CD8-positive, alpha-beta memory T cell (primary cell): ENCODE measurements around the gene SLC27A2. TPM values are rescaled to one million over a fixed set of nuclear protein-coding genes. Genes with fewer than 3 reads are reported as not detected.
A peak's percentile ranks its signal among the peaks of the same experiment; 100 is the strongest.

Experiments used
- CTCF ChIA-PET: fragments of 350-600 bp; sonication (Branson Sonifier 250); formaldehyde crosslinking; loops from one replicate; lab custom pipeline; 2021; ENCODE audit warnings: antibody characterized with exemption; lab: Charles Lee
- POLR2A ChIA-PET: fragments of 350-600 bp; sonication (Branson Sonifier 250); formaldehyde crosslinking; loops from one replicate; lab custom pipeline; 2021; ENCODE audit warnings: antibody characterized with exemption; lab: Charles Lee
- DNase-seq, 5 donors: peaks; one replicate each; pipeline versions ENCODE4 v3.0.0 to v3.0.0-alpha.2; 2020 to 2022; ENCODE audit warnings: mixed read lengths in 1 of 5
- H3K27ac ChIP-seq: one replicate; pipeline ENCODE4 v1.7.0; 2013; ENCODE audit warnings: low read depth, mild to moderate bottlenecking, low read length, moderate library complexity
- H3K27me3 ChIP-seq: 2 replicates; pipeline ENCODE4 v1.7.0; 2013; ENCODE audit warnings: low read length, mild to moderate bottlenecking; ENCODE audit not compliant: insufficient read depth, poor library complexity, severe bottlenecking
- H3K36me3 ChIP-seq: 2 replicates; pipeline ENCODE4 v1.7.0; 2013; ENCODE audit warnings: mild to moderate bottlenecking, low read length, moderate library complexity; ENCODE audit not compliant: insufficient read depth
- H3K4me1 ChIP-seq: 2 replicates; pipeline ENCODE4 v1.7.0; 2013; ENCODE audit warnings: mild to moderate bottlenecking, low read length, moderate library complexity; ENCODE audit not compliant: insufficient read depth
- H3K4me3 ChIP-seq: 2 replicates; pipeline ENCODE4 v1.7.0; 2013; ENCODE audit warnings: mild to moderate bottlenecking, low read length
- H3K9me3 ChIP-seq: 2 replicates; pipeline ENCODE4 v1.7.0; 2013; ENCODE audit warnings: mild to moderate bottlenecking, low read length
- H3K27ac Mint-ChIP-seq, 8 donors: one replicate each; pipeline ENCODE4 v1.8.0; 2020 to 2021; ENCODE audit warnings: mixed read lengths in 8 of 8, mild to moderate bottlenecking in 6 of 8, inconsistent platforms in 3 of 8, moderate library complexity in 3 of 8
- H3K27me3 Mint-ChIP-seq, 2 donors: one replicate each; pipeline ENCODE4 v1.8.0; 2020 to 2021; ENCODE audit warnings: mixed read lengths in 2 of 2, mild to moderate bottlenecking in 1 of 2, moderate library complexity in 1 of 2
- H3K36me3 Mint-ChIP-seq, 3 donors: one replicate each; pipeline ENCODE4 v1.8.0; 2020 to 2021; ENCODE audit warnings: mixed read lengths in 3 of 3, inconsistent platforms in 1 of 3, mild to moderate bottlenecking in 1 of 3
- H3K4me1 Mint-ChIP-seq, 3 donors: one replicate each; pipeline ENCODE4 v1.8.0; 2020 to 2021; ENCODE audit warnings: mixed read lengths in 3 of 3, inconsistent platforms in 1 of 3, mild to moderate bottlenecking in 1 of 3
- H3K4me3 Mint-ChIP-seq, 7 donors: one replicate each; pipeline ENCODE4 v1.8.0; 2020 to 2021; ENCODE audit warnings: mixed read lengths in 7 of 7, mild to moderate bottlenecking in 6 of 7, moderate library complexity in 4 of 7, inconsistent platforms in 2 of 7
- H3K9me3 Mint-ChIP-seq, 5 donors: one replicate each; pipeline ENCODE4 v1.8.0; 2020 to 2022; ENCODE audit warnings: mixed read lengths in 5 of 5, mild to moderate bottlenecking in 3 of 5, moderate library complexity in 2 of 5, inconsistent platforms in 1 of 5
- polyA plus RNA-seq: library from polyadenylated mRNA; unstranded; fragments of 300-500 nt; fragmentation: Illumina TruSeq; gene quantifications from one replicate; pipeline ENCODE4 v1.2.3, GENCODE V29; 2021
- total RNA-seq, 2 experiments: library from RNA; stranded (reverse); gene quantifications; one replicate each; pipeline ENCODE4 v1.2.3, GENCODE V29; 2021

SLC27A2 gene
- total and polyA plus RNA-seq, 3 experiments from 2014 or later = 3.0 to 18.6 (median 16.6) TPM

- Mint-ChIP-seq H3K36me3 (peaks cover 9 to 18% (median 10%) of the 10 kb centered on the region in 3 donors), H3K4me3 (no peak overlapping the region), H3K9me3 (peaks cover 0 to under 1% (median 0%) of the 10 kb centered on the region in 5 donors), H3K4me1 (no peaks in the 10 kb centered on the region), H3K27ac (no peak overlapping the region), H3K27me3 (no peaks in the 10 kb centered on the region)
- Histone ChIP-seq H3K4me3 (no peak overlapping the region), H3K9me3 (no peaks in the 10 kb centered on the region), H3K4me1 (no peaks in the 10 kb centered on the region), H3K27me3 (no peaks in the 10 kb centered on the region), H3K27ac (no peak overlapping the region), H3K36me3 (no peaks in the 10 kb centered on the region)
- POLR2A ChIA-PET = no interaction called here
- no peak for DNase-seq
- CTCF ChIA-PET = no interaction called here
Observed at GRCh38 chr15:50206020-50206419, 24.0 kb downstream of the SLC27A2 start.

GRCh38 chr15:50209809-50210208 is 27.8 kb downstream of the SLC27A2 start:
- DNase-seq = no peak
- H3K4me3 ChIP-seq = no peak overlapping the region
- Mint-ChIP-seq H3K27me3 (no peaks in the 10 kb centered on the region), H3K36me3 (peaks cover 13 to 24% (median 17%) of the 10 kb centered on the region in 3 donors), H3K9me3 (peaks cover 11 to 18% (median 14%) of the 10 kb centered on the region in 5 donors), H3K4me3 (no peak overlapping the region), H3K27ac (no peak overlapping the region), H3K4me1 (no peaks in the 10 kb centered on the region)
- no peaks in the 10 kb centered on the region for H3K36me3 ChIP-seq
- no peak overlapping the region for H3K27ac ChIP-seq
- POLR2A ChIA-PET = no interaction called here
- CTCF ChIA-PET = no interaction called here
- no peaks in the 10 kb centered on the region for H3K27me3 ChIP-seq
- H3K4me1 ChIP-seq = no peaks in the 10 kb centered on the region
- no peaks in the 10 kb centered on the region for H3K9me3 ChIP-seq

- H3K27me3 Mint-ChIP-seq = no peaks in the 10 kb centered on the region
- no peaks in the 10 kb centered on the region for H3K4me1 Mint-ChIP-seq
- Histone ChIP-seq H3K4me3 (no peak overlapping the region), H3K27me3 (no peaks in the 10 kb centered on the region), H3K36me3 (no peaks in the 10 kb centered on the region), H3K9me3 (no peaks in the 10 kb centered on the region), H3K27ac (no peak overlapping the region), H3K4me1 (no peaks in the 10 kb centered on the region)
- no peak overlapping the region for H3K4me3 Mint-ChIP-seq
- ChIA-PET CTCF (no interaction called here), POLR2A (no interaction called here)
- peaks cover 11 to 18% (median 14%) of the 10 kb centered on the region in 5 donors for H3K9me3 Mint-ChIP-seq
- no peak overlapping the region for H3K27ac Mint-ChIP-seq
- peaks cover 11 to 24% (median 14%) of the 10 kb centered on the region in 3 donors for H3K36me3 Mint-ChIP-seq
- DNase-seq = no peak
Observed at GRCh38 chr15:50210462-50211157, 28.6 kb downstream of the SLC27A2 start.

- no peak for DNase-seq
- no peaks in the 10 kb centered on the region for H3K9me3 ChIP-seq
- no peak overlapping the region for H3K4me3 ChIP-seq
- ChIA-PET CTCF (no interaction called here), POLR2A (no interaction called here)
- Mint-ChIP-seq H3K4me1 (no peaks in the 10 kb centered on the region), H3K27me3 (no peaks in the 10 kb centered on the region), H3K36me3 (no peaks in the 10 kb centered on the region), H3K4me3 (no peak overlapping the region), H3K9me3 (no peaks in the 10 kb centered on the region), H3K27ac (no peak overlapping the region)
- no peaks in the 10 kb centered on the region for H3K36me3 ChIP-seq
- H3K27ac ChIP-seq = no peak overlapping the region
- no peaks in the 10 kb centered on the region for H3K4me1 ChIP-seq
- H3K27me3 ChIP-seq = no peaks in the 10 kb centered on the region
Observed at GRCh38 chr15:50218291-50218690, 36.3 kb downstream of the SLC27A2 start.

GRCh38 chr15:50218691-50219090 is 36.7 kb downstream of the SLC27A2 start:
- no peak for DNase-seq
- Mint-ChIP-seq H3K27ac (no peak overlapping the region), H3K9me3 (no peaks in the 10 kb centered on the region), H3K36me3 (peaks cover 0 to 3% (median 0%) of the 10 kb centered on the region in 3 donors), H3K4me1 (no peaks in the 10 kb centered on the region), H3K4me3 (no peak overlapping the region), H3K27me3 (no peaks in the 10 kb centered on the region)
- Histone ChIP-seq H3K4me3 (no peak overlapping the region), H3K27ac (no peak overlapping the region), H3K9me3 (no peaks in the 10 kb centered on the region), H3K36me3 (no peaks in the 10 kb centered on the region), H3K4me1 (no peaks in the 10 kb centered on the region), H3K27me3 (no peaks in the 10 kb centered on the region)
- ChIA-PET CTCF (no interaction called here), POLR2A (no interaction called here)

GRCh38 chr15:50219820-50220219 is 37.8 kb downstream of the SLC27A2 start:
- CTCF ChIA-PET = interaction anchor here (1.7 kb wide), 1 partner anchor 9 kb away, joined by 5 read pairs; no protein-coding TSS in a partner anchor
- POLR2A ChIA-PET = no interaction called here

GRCh38 chr15:50222181-50222580 is 40.2 kb downstream of the SLC27A2 start:
- CTCF ChIA-PET = no interaction called here
- Mint-ChIP-seq H3K9me3 (no peaks in the 10 kb centered on the region), H3K27me3 (no peaks in the 10 kb centered on the region), H3K27ac (no peak overlapping the region), H3K4me1 (no peaks in the 10 kb centered on the region), H3K4me3 (no peak overlapping the region), H3K36me3 (peaks cover 0 to 4% (median 0%) of the 10 kb centered on the region in 3 donors)
- DNase-seq = no peak
- Histone ChIP-seq H3K27ac (no peak overlapping the region), H3K36me3 (no peaks in the 10 kb centered on the region), H3K4me3 (no peak overlapping the region), H3K4me1 (no peaks in the 10 kb centered on the region), H3K27me3 (no peaks in the 10 kb centered on the region), H3K9me3 (no peaks in the 10 kb centered on the region)
- POLR2A ChIA-PET = no interaction called here

More at GRCh38 chr15:50219820-50220219, 37.8 kb downstream of the SLC27A2 start:
- no peaks in the 10 kb centered on the region for H3K4me1 Mint-ChIP-seq
- no peaks in the 10 kb centered on the region for H3K36me3 ChIP-seq
- no peak overlapping the region for H3K4me3 ChIP-seq
- H3K27me3 Mint-ChIP-seq = no peaks in the 10 kb centered on the region
- no peak overlapping the region for H3K27ac ChIP-seq
- H3K36me3 Mint-ChIP-seq = peaks cover 0 to 4% (median 0%) of the 10 kb centered on the region in 3 donors
- peak overlapping the region in 1 of 8 donors; percentile 49 for H3K27ac Mint-ChIP-seq
- no peaks in the 10 kb centered on the region for H3K4me1 ChIP-seq
- no peak overlapping the region for H3K4me3 Mint-ChIP-seq
- DNase-seq = no peak
- H3K9me3 ChIP-seq = no peaks in the 10 kb centered on the region
- no peaks in the 10 kb centered on the region for H3K9me3 Mint-ChIP-seq
- H3K27me3 ChIP-seq = no peaks in the 10 kb centered on the region

- H3K4me3 Mint-ChIP-seq = no peak overlapping the region
- H3K36me3 Mint-ChIP-seq = peaks cover 0 to 6% (median 0%) of the 10 kb centered on the region in 3 donors
- DNase-seq = no peak
- no peaks in the 10 kb centered on the region for H3K4me1 Mint-ChIP-seq
- no peaks in the 10 kb centered on the region for H3K4me1 ChIP-seq
- no peaks in the 10 kb centered on the region for H3K9me3 ChIP-seq
- H3K27ac ChIP-seq = no peak overlapping the region
- H3K9me3 Mint-ChIP-seq = no peaks in the 10 kb centered on the region
- H3K4me3 ChIP-seq = no peak overlapping the region
- no peaks in the 10 kb centered on the region for H3K27me3 Mint-ChIP-seq
- no peaks in the 10 kb centered on the region for H3K36me3 ChIP-seq
- POLR2A ChIA-PET = no interaction called here
- CTCF ChIA-PET = no interaction called here
- H3K27ac Mint-ChIP-seq = no peak overlapping the region
- no peaks in the 10 kb centered on the region for H3K27me3 ChIP-seq
Observed at GRCh38 chr15:50224606-50225005, 42.6 kb downstream of the SLC27A2 start.
